Left cardiac atrium (tissue), 4 donors: ENCODE measurements around the gene TMEM130. TPM values are rescaled to one million over a fixed set of nuclear protein-coding genes. Genes with fewer than 3 reads are reported as not detected.

ENCODE experiments used
- ATAC-seq, 2 donors: fragments of 200-7000 bp; cut with Tn5 transposase; one replicate each; pipeline ENCODE4 v1.9.1; 2020; ENCODE audit warnings: mild to moderate bottlenecking in 2 of 2, moderate library complexity in 2 of 2
- DNase-seq: peaks from one replicate; pipeline ENCODE4 v3.0.0-alpha.2; 2020
- intact Hi-C, 2 donors: fragments of 100-400 bp; cut with DNase I; formaldehyde crosslinking; loops; one replicate each; pipeline versions ENCODE4 v1.14.1 to v1.15.1; 2022 to 2023
- total RNA-seq, 2 donors: library from RNA; stranded (reverse); fragmentation: NEBNext Ultra II Directional; extraction: Animal tissue kit (Norgen Biotek cat#: 25700); gene quantifications; one replicate each; pipeline ENCODE4 v1.2.1, GENCODE V29; 2021
- donor health status: DM: no; HTN: yes; CAD: no.
- donor health status: DM: no; HTN: yes; CAD: no; lungs with severe emphysema.
- donor health status: DM: yes; HTN: yes; CAD: no.
- donor health status: Dilated cardiomyopathy.

TMEM130 gene
- total RNA-seq, 2 donors from 2014 or later, result 0.27 TPM; not detected in 1

DNA sequence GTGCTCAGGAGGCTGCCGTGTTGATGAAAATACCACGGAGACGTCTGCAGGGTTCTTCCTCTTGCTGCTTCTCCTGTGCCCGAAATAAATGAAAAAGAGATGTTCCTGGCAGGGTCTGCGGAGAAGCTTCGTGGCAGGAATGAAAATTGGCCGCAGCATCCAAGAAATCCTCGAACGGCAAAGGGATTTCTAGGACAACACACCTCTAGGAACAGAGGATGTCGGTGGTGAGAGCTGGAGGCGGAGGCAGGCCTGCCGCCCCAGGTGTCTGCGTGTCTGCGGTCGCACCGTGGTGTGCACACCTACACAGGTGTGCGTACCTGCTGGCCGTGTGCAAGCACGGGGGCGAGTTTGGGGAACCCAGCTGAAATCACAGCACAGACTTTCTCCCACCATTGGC, 43.4 kb downstream of the TMEM130 start:
- intact Hi-C loops, result no loop called here
- no peak for DNase-seq
- peak; percentile 15 to 19 for ATAC-seq

DNA sequence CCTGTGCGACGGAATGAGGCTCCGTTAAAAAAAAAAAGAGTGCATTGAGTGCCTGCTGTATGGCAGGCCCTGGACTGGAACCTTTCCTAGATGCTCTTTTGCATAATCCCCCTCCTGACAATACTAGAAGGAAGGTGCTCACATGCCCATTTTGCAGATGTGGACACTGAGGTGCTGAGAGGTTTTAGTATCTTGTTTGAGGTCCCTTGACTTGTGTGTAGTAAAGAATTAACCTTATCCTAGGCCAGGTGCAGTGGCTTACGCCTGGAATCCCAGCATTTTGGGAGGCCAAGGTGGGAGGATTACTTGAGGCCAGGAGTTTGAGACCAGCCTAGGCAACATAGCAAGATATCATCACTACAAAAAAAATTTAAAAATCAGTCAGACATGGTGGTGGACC, 46.6 kb downstream of the TMEM130 start:
- intact Hi-C loops, result no loop called here
- no peak for ATAC-seq
- DNase-seq, result no peak

- intact Hi-C loops, result no loop called here
- no peak for DNase-seq
- no peak for ATAC-seq
Measured at GRCh38 chr7:98821348-98821747, 48.5 kb downstream of the TMEM130 start.

DNA sequence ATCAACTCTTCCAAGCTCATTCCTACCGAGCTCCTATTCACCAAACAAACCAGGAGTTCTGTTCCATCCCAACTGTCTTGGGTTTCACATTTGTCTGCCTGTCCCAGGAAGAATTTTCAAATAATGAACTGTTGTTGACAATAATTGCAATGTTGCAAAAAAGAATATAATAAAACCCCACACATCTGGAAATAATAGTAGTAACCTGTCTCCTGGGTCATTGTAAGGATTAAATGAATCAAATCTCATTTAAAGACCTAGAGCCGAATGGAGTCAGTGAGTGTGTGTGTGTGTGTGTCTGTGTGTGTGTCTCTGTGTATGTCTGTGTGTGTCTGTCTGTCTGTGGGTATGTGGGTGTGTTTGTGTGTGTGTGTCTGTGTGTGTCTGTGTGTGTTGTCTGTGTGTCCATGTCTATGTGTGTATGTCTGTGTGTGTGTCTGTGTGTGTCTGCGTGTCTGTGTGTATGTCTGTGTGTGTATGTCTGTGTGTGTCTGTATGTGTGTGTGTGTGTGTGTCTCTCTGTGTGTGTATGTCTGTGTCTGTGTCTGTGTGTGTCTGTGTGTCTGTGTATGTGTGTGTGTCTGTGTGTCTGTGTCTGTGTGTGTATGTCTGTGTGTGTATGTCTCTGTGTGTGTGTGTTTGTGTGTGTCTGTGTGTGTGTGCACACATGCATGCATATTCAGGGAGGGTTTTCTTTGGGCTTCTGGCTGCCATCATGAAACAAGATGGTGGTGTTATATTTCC, 52.7 kb downstream of the TMEM130 start:
- intact Hi-C loops, result no loop called here
- DNase-seq (no peak), ATAC-seq (no peak)

GRCh38 chr7:98816241-98816640, 53.6 kb downstream of the TMEM130 start:
- intact Hi-C loops, result no loop called here
- DNase-seq (peak; percentile 45), ATAC-seq (peak; percentile 85 to 94)

DNA sequence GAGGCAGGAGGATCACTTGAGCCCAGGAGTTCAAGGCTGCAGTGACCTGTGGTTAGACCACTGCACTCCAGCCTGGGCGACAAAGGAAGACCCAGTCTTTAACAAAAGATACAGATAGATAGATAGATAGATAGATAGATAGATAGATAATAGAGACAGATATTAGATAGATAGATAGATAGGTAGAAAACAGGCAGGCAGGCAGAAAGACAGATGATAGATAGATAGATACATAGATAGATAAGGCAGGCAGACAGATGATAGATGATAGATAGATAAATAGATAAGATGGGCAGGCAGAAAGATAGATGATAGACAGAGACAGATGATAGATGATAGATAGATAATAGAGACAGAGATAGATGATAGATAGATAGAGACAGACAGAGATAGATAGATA, 54.5 kb downstream of the TMEM130 start:
- intact Hi-C loops, result no loop called here

GRCh38 chr7:98811299-98811698, 58.5 kb downstream of the TMEM130 start:
- intact Hi-C loops, result no loop called here
- DNase-seq, result no peak
- no peak for ATAC-seq

More for the DNA sequence above, 54.5 kb downstream of the TMEM130 start:
- DNase-seq (no peak), ATAC-seq (no peak)

GRCh38 chr7:98810153-98810802, 59.5 kb downstream of the TMEM130 start:
- DNase-seq, result no peak
- intact Hi-C loops, result no loop called here
- ATAC-seq, result peak in 1 of 2 donors; percentile 55

DNA sequence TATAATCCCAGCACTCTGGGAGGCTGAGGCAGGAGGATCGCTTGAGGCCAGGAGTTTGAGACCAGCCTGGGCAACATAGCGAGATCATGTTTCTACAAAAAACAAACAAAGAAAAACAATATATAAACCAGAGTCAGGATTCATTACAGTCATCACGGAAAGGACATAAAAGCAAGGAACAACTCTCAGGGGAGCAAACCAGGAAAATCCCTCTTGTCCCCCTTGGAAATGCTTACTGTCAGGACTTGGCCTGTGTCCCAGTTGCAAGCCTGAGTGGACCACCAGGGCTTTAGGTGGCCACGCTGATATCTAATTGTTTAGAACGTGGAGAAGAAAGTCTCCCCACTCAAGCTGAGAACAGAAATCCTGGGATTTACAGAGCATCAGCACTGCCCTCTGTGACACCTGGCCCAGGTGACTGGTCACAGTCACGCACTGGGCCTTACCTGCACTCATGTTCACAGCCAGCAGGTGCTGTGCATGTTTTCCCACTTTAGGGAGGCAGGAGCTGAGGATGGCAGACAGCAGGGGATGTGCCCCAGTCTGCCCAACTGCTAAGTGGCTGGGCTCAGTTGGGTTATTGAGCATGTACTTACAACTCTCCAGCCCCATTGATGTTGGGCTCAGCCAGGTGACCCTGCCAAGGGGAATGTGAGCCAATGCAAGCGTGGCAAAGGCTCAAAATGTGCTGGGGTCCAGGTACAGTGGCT, 60.9 kb downstream of the TMEM130 start:
- no peak for ATAC-seq
- intact Hi-C loops, result no loop called here
- no peak for DNase-seq

DNA sequence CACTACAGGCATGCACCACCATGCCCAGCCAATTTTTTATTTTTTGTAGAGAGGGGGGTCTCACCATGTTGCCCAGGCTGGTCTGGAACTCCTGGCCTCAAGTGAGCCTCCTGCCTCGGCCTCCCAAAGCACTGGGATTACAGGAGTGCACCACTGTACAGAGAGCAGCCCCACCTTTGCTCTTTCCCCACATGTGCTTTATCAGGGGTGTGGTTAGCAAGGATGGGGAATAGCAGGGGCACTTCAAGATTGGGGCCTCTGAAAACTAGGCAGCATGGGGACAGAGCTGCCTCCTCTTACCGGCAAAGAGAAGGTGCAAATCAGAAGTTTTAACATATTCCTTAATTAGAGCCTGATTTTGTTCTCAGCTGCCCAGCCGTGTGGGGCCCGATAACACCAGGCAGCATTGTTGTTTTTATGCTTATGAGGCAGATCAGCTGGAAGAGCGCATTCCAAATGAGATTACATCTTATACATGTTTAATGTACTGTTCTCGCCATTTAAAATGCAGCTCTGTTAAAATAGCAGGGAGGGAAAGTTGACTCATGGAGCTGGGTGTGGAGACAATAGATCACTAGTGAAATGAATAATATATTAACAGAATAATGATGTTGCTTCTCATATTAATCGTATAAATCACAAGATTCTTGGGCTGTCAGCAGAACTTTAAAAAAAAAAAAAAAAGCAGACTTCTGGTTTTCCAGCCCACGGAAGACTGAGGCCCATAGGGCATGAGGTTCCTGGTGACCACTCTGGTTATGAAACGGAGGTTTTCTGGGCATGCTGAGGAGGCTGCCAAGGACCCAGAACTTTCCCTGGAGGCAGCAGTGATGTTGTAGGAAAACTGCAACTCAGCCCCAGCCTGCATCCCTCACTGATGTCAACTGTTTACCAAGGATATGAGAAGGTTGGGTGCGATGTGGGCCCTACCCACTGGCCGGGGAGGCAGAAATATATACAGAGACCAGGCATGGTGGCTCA, 62.5 kb downstream of the TMEM130 start:
- ATAC-seq (no peak), DNase-seq (no peak)
- intact Hi-C loops, result no loop called here

- no peak for ATAC-seq
- intact Hi-C loops, result no loop called here
- no peak for DNase-seq
Measured at GRCh38 chr7:98805956-98806838, 63.6 kb downstream of the TMEM130 start.

GRCh38 chr7:98802781-98803110, 67.1 kb downstream of the TMEM130 start:
- ATAC-seq (no peak), DNase-seq (no peak)
- intact Hi-C loops, result no loop called here

DNA sequence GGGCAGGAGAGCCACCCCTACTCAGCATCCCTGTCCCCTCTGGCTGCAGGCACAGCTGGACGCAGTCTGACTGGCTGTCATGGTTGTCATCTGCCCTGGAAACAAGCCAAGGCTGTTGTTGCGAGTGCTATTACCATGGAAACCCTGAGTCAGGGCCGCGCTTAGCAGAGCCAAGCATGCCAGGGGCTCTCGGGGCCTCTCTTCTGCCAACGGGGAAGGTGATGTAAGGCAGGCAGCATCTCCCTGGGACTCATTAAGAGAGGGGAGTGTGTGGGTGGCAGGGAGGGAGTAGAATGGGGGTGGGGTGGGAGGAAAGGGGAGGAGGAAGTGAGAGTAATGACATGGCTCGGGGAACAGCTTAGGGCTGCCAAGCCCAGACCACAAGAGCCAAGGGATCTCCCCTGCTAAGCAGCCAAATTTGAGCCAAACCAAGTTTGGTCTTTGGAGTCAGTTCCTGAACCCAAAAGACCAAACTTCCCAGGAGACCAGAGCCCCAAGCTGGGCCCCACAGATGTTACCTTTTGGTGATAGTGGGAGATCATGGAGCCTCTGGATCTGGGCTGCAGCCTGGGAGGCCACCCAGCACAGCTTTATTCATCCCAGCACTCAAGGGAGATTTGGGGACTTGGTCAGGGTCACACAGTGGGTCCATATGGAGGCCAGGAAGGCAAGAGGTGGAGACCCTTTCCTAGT, 67.6 kb downstream of the TMEM130 start:
- intact Hi-C loops, result no loop called here
- DNase-seq (peak; percentile 40), ATAC-seq (peak; percentile 76 to 96)

DNA sequence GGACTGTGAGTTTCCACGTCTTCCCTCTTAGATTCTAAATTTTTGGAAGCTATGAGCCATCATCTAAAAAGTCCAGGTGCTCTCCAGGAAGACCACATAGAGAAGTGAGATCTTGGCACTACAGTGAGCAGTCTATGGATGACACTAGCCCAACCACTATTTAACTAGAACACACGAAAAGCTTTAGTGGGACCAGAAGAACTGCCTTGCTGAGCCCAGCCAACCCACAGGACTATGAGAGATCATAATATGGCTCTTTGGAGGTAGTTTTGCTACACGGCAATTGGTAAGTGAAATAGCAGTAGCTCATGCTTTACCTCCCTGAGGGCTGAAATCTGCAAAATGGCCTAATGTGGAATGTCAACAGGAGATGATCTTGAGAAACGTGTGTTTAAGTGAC, 68.8 kb downstream of the TMEM130 start:
- intact Hi-C loops, result no loop called here
- ATAC-seq (no peak), DNase-seq (no peak)

- DNase-seq (no peak), ATAC-seq (no peak)
- intact Hi-C loops, result no loop called here
Measured at GRCh38 chr7:98797150-98797549, 72.7 kb downstream of the TMEM130 start.
